CD4-positive, alpha-beta T cell (primary cell): ENCODE data around the gene SYNGAP1. TPM values are rescaled to one million over a fixed set of nuclear protein-coding genes. Genes with fewer than 3 reads are reported as not detected.
A peak's percentile ranks its signal among the peaks of the same experiment; 100 is the strongest.

Source experiments
- ATAC-seq: fragments of 200-7000 bp; cut with Tn5 transposase; one replicate; pipeline ENCODE4 v1.10.0; 2022; ENCODE audit warnings: mild to moderate bottlenecking; ENCODE audit not compliant: poor library complexity
- CTCF ChIA-PET: fragments of 350-600 bp; sonication (Branson Sonifier 250); formaldehyde crosslinking; loops from one replicate; lab custom pipeline; 2021; ENCODE audit warnings: antibody characterized with exemption, inconsistent platforms; lab: Charles Lee
- POLR2A ChIA-PET: fragments of 350-600 bp; sonication (Branson Sonifier 250); formaldehyde crosslinking; loops from one replicate; lab custom pipeline; 2021; ENCODE audit warnings: antibody characterized with exemption, inconsistent platforms; lab: Charles Lee
- DNase-seq, 14 experiments: peaks; one replicate each; pipeline ENCODE4 v3.0.0-alpha.2; 2013 to 2020; ENCODE audit warnings: mixed read lengths in 2 of 14
- H3K27ac ChIP-seq, 2 donors: one replicate each; pipeline versions ENCODE4 v1.5.1 to v1.7.0; 2013; ENCODE audit warnings: low read length in 2 of 2, low read depth in 1 of 2, mild to moderate bottlenecking in 1 of 2
- H3K27me3 ChIP-seq, 2 experiments: 1 replicate in 1 of 2; 2 replicates in 1 of 2; pipeline versions ENCODE4 v1.6.1 to v1.7.0; 2013; ENCODE audit warnings: low read length in 2 of 2, control low read depth in 1 of 2, mild to moderate bottlenecking in 1 of 2, moderate library complexity in 1 of 2; ENCODE audit not compliant: insufficient read depth in 2 of 2, control insufficient read depth in 1 of 2
- H3K36me3 ChIP-seq: one replicate; pipeline ENCODE4 v1.6.1; 2013; ENCODE audit warnings: low read length, control low read depth; ENCODE audit not compliant: insufficient read depth
- H3K4me1 ChIP-seq: one replicate; pipeline ENCODE4 v1.6.1; 2013; ENCODE audit warnings: low read length, control low read depth; ENCODE audit not compliant: insufficient read depth
- H3K4me3 ChIP-seq: one replicate; pipeline ENCODE4 v1.5.1; 2013; ENCODE audit warnings: mild to moderate bottlenecking, low read length, moderate library complexity
- H3K9me3 ChIP-seq, 2 experiments: 1 replicate in 1 of 2; 2 replicates in 1 of 2; pipeline versions ENCODE4 v1.6.1 to v1.7.0; 2013; ENCODE audit warnings: low read length in 2 of 2, mild to moderate bottlenecking in 2 of 2, control low read depth in 1 of 2, moderate library complexity in 1 of 2; ENCODE audit not compliant: control insufficient read depth in 1 of 2, insufficient read depth in 1 of 2
- H3K27ac Mint-ChIP-seq: one replicate; pipeline ENCODE4 v1.8.0; 2020; ENCODE audit warnings: mixed read lengths
- H3K27me3 Mint-ChIP-seq: one replicate; pipeline ENCODE4 v1.8.0; 2021; ENCODE audit warnings: mixed read lengths
- H3K36me3 Mint-ChIP-seq: one replicate; pipeline ENCODE4 v1.8.0; 2021; ENCODE audit warnings: low read depth, mixed read lengths
- H3K4me1 Mint-ChIP-seq: one replicate; pipeline ENCODE4 v1.8.0; 2021; ENCODE audit warnings: low read depth, mixed read lengths
- H3K4me3 Mint-ChIP-seq: one replicate; pipeline ENCODE4 v1.8.0; 2020; ENCODE audit warnings: mild to moderate bottlenecking, mixed read lengths
- H3K9me3 Mint-ChIP-seq: one replicate; pipeline ENCODE4 v1.8.0; 2020; ENCODE audit warnings: mixed read lengths
- CTCF ChIP-seq: fragments of 200-600 bp; IDR thresholded peaks from one replicate; pipeline ENCODE4 v1.8.0; 2022; ENCODE audit warnings: antibody characterized with exemption, mild to moderate bottlenecking
- intact Hi-C, 2 experiments: fragments of 100-400 bp; cut with DNase I in 1 of 2; cut with micrococcal nuclease in 1 of 2; formaldehyde crosslinking; loops; one replicate each; pipeline versions ENCODE4 v1.15.1 to v1.9.0; 2023 to 2025; cut with DNase I, micrococcal nuclease
- total RNA-seq, 174 experiments: library from RNA in 2 of 174; stranded (reverse) in 2 of 174; gene quantifications; one replicate each; pipeline ENCODE4 v1.2.3 and lab custom pipeline; 2021 to 2026

Gene SYNGAP1
- total RNA-seq, 2 experiments from 2014 or later, result 62.4 to 63.8 TPM

- no peaks in the 10 kb centered on the region for H3K36me3 ChIP-seq
- ChIA-PET POLR2A (interaction anchor here (0.9 to 2.0 kb wide), 11 partner anchors 20 to 180 kb away, joined by 3 to 27 read pairs (median 4); partner anchors contain the start of genes CUTA, PFDN6, PHF1 and WDR46), CTCF (interaction anchor here (0.6 to 3.6 kb wide), 17 partner anchors 16 to 492 kb away, joined by 3 to 25 read pairs (median 4); partner anchors contain the start of genes BAK1, RPS18, VPS52 and ZBTB9)
- intact Hi-C loops, result loop anchor here (1.0 to 5.0 kb wide), 13 partner anchors 18 to 189 kb away; partner anchors contain the start of genes ZBTB9 (in 2 of the 2), HSD17B8 (in 1 of the 2), RXRB (in 1 of the 2) and SLC39A7 (in 1 of the 2)
- peak overlapping the region; percentile 69 to 78 for H3K27ac ChIP-seq
- H3K27ac Mint-ChIP-seq, result peak overlapping the region; percentile 91
- H3K4me3 Mint-ChIP-seq, result peak overlapping the region; percentile 87
- peak overlapping the region; percentile 65 for H3K4me3 ChIP-seq
- no peaks in the 10 kb centered on the region for H3K36me3 Mint-ChIP-seq
- peaks cover 25% of the 10 kb centered on the region for H3K4me1 ChIP-seq
- TF ChIP-seq CTCF, result no peak
- H3K27me3 Mint-ChIP-seq, result no peaks in the 10 kb centered on the region
- H3K4me1 Mint-ChIP-seq, result peaks cover 23% of the 10 kb centered on the region
- DNase-seq (no peak), ATAC-seq (peak; percentile 4)
- H3K9me3 Mint-ChIP-seq, result no peaks in the 10 kb centered on the region
- no peaks in the 10 kb centered on the region for H3K9me3 ChIP-seq
- H3K27me3 ChIP-seq, result no peaks in the 10 kb centered on the region
These were observed 29.0 kb upstream of the SYNGAP1 start for GRCh38 chr6:33390767-33391277.

GRCh38 chr6:33391278-33391921, 28.5 kb upstream of the SYNGAP1 start, which contains the start of gene KIFC1:
KIFC1 (plus strand) TSS chr6:33391823; CDS start chr6:33391986, 163 bp downstream.
- TF ChIP-seq CTCF, result peak; percentile 99
- Mint-ChIP-seq H3K27me3 (no peaks in the 10 kb centered on the region), H3K9me3 (no peaks in the 10 kb centered on the region), H3K4me1 (peaks cover 23% of the 10 kb centered on the region), H3K27ac (peak within 1 kb of the TSS; percentile 91), H3K4me3 (peak within 1 kb of the TSS; percentile 87), H3K36me3 (no peaks in the 10 kb centered on the region)
- peaks cover 25% of the 10 kb centered on the region for H3K4me1 ChIP-seq
- ChIA-PET CTCF (interaction anchor here (0.6 to 3.6 kb wide), 18 partner anchors 15 to 493 kb away, joined by 3 to 25 read pairs (median 4); partner anchors contain the start of genes BAK1, RPS18, VPS52 and ZBTB9), POLR2A (interaction anchor here (0.9 to 2.0 kb wide), 10 partner anchors 19 to 180 kb away, joined by 3 to 27 read pairs (median 6); partner anchors contain the start of genes CUTA, PHF1, ZBTB22 and ZBTB9)
- H3K27ac ChIP-seq, result peak within 1 kb of the TSS; percentile 69 to 78
- no peaks in the 10 kb centered on the region for H3K9me3 ChIP-seq
- peak; percentile 98 to 100 (median 99) for DNase-seq
- intact Hi-C loops, result loop anchor here (1.0 to 5.0 kb wide), 13 partner anchors 18 to 189 kb away; partner anchors contain the start of genes ZBTB9 (in 2 of the 2), HSD17B8 (in 1 of the 2), RXRB (in 1 of the 2) and SLC39A7 (in 1 of the 2)
- H3K36me3 ChIP-seq, result no peaks in the 10 kb centered on the region
- peak; percentile 86 for ATAC-seq
- peak within 1 kb of the TSS; percentile 65 for H3K4me3 ChIP-seq
- no peaks in the 10 kb centered on the region for H3K27me3 ChIP-seq

- no peaks in the 10 kb centered on the region for H3K9me3 Mint-ChIP-seq
- Histone ChIP-seq H3K36me3 (no peaks in the 10 kb centered on the region), H3K9me3 (no peaks in the 10 kb centered on the region), H3K27me3 (no peaks in the 10 kb centered on the region), H3K27ac (peak overlapping the region in 1 of 2 donors; percentile 42), H3K4me3 (peak overlapping the region; percentile 65), H3K4me1 (peaks cover 25% of the 10 kb centered on the region)
- peak in 3 of 14 experiments; percentile 5 to 48 (median 37) for DNase-seq
- H3K27me3 Mint-ChIP-seq, result no peaks in the 10 kb centered on the region
- H3K4me1 Mint-ChIP-seq, result peaks cover 23% of the 10 kb centered on the region
- H3K4me3 Mint-ChIP-seq, result peak overlapping the region; percentile 87
- peak overlapping the region; percentile 91 for H3K27ac Mint-ChIP-seq
- intact Hi-C loops, result loop anchor here (1.0 to 5.0 kb wide), 13 partner anchors 17 to 190 kb away; partner anchors contain the start of genes ZBTB9 (in 2 of the 2), HSD17B8 (in 1 of the 2), RXRB (in 1 of the 2) and SLC39A7 (in 1 of the 2)
- no peaks in the 10 kb centered on the region for H3K36me3 Mint-ChIP-seq
- no peak for TF ChIP-seq CTCF
- ChIA-PET CTCF (interaction anchor here (1.3 to 3.6 kb wide), 5 partner anchors 15 to 73 kb away, joined by 5 to 25 read pairs (median 11); partner anchors contain the start of gene ZBTB9), POLR2A (interaction anchor here (1.3 kb wide), 1 partner anchor 143 kb away, joined by 3 read pairs; no protein-coding TSS in a partner anchor)
- no peak for ATAC-seq
These were observed 27.8 kb upstream of the SYNGAP1 start for GRCh38 chr6:33391922-33392594.
